C4-2B (cell line): ENCODE measurements around the gene SH3BGR.

Source experiments
- CTCF ChIP-seq: fragments of 450-650 bp; conservative IDR thresholded peaks from 2 replicates; pipeline ENCODE4 v1.5.1; 2017; ENCODE audit warnings: mild to moderate bottlenecking
- ZFX ChIP-seq: fragments of 450-650 bp; IDR thresholded peaks from 2 replicates; pipeline ENCODE4 v1.6.1; 2017

- TF ChIP-seq CTCF (no peak), ZFX (no peak)
Observed at GRCh38 chr21:39453571-39454179, 1.9 kb downstream of the SH3BGR start.
